ENCODE results near the gene ZBTB38. TPM values are rescaled to one million over a fixed set of nuclear protein-coding genes. Genes with fewer than 3 reads are reported as not detected.

ZBTB38 gene
- total RNA-seq, 1 donor from 2014 or later, result 116 TPM

DNA sequence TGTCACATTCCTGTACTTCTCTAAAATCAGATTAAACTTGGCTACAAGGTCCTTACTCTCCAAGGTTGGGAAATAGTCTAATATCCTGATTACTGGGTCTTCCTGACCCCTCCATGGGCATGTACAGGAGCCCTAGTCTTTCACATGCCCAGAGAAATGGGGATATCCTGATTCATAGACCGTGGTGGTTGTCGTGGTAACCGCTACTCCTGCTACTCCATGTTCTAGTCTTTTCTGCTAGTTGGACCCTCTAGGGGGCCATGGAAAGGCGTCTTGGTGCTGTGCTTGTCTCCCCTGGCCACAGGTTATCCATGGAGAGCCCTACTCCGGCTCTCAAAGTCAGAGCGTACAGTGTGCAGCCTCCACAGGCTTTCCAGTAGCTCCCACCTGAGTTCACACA is 13.1 kb upstream of the ZBTB38 start:
- Histone ChIP-seq H3K9me3 (replicated peaks) (no peaks in the 10 kb centered on the region), H3K27me3 (ENCODE audit: low read depth) (no peaks in the 10 kb centered on the region), H3K4me3 (no peak overlapping the region), H3K36me3 (no peaks in the 10 kb centered on the region), H3K4me1 (no peaks in the 10 kb centered on the region), H3K27ac (replicated peaks) (no peak overlapping the region)
- TF ChIP-seq, protein P1, sequence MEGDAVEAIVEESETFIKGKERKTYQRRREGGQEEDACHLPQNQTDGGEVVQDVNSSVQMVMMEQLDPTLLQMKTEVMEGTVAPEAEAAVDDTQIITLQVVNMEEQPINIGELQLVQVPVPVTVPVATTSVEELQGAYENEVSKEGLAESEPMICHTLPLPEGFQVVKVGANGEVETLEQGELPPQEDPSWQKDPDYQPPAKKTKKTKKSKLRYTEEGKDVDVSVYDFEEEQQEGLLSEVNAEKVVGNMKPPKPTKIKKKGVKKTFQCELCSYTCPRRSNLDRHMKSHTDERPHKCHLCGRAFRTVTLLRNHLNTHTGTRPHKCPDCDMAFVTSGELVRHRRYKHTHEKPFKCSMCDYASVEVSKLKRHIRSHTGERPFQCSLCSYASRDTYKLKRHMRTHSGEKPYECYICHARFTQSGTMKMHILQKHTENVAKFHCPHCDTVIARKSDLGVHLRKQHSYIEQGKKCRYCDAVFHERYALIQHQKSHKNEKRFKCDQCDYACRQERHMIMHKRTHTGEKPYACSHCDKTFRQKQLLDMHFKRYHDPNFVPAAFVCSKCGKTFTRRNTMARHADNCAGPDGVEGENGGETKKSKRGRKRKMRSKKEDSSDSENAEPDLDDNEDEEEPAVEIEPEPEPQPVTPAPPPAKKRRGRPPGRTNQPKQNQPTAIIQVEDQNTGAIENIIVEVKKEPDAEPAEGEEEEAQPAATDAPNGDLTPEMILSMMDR (IDR thresholded peaks at IDR 0.05; ENCODE audit: borderline replicate concordance), result no peak
- DNase-seq, result no peak
- intact Hi-C loops (cut with micrococcal nuclease), result no loop called here

DNA sequence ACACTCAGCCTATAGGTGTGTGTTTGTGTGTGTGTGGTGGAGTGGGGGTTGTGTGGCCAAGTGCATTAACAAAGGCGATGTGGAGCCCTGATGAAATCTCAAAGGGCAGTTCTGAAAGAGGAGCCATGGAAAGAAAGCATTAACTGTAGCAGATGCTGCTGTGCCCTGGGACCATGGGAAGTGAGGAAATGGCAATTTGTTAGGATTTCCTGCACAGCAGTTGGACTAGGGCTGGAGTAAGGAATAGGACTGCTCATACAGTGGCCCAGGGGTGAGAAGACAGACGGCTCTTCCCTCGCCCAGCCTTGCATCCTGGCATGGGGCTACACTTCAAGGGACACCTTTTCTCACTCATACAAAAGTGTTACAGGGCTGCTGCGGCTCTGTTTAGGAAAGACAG is 12.3 kb upstream of the ZBTB38 start:
- H3K36me3 ChIP-seq, result no peaks in the 10 kb centered on the region
- no peak overlapping the region for H3K27ac ChIP-seq (replicated peaks)
- peaks cover 1% of the 10 kb centered on the region for H3K4me1 ChIP-seq
- no peaks in the 10 kb centered on the region for H3K9me3 ChIP-seq (replicated peaks)
- intact Hi-C loops (cut with micrococcal nuclease), result no loop called here
- no peak for DNase-seq
- no peaks in the 10 kb centered on the region for H3K27me3 ChIP-seq (ENCODE audit: low read depth)
- H3K4me3 ChIP-seq, result no peak overlapping the region
- TF ChIP-seq, protein P1 (IDR thresholded peaks at IDR 0.05; ENCODE audit: borderline replicate concordance), result no peak

DNA sequence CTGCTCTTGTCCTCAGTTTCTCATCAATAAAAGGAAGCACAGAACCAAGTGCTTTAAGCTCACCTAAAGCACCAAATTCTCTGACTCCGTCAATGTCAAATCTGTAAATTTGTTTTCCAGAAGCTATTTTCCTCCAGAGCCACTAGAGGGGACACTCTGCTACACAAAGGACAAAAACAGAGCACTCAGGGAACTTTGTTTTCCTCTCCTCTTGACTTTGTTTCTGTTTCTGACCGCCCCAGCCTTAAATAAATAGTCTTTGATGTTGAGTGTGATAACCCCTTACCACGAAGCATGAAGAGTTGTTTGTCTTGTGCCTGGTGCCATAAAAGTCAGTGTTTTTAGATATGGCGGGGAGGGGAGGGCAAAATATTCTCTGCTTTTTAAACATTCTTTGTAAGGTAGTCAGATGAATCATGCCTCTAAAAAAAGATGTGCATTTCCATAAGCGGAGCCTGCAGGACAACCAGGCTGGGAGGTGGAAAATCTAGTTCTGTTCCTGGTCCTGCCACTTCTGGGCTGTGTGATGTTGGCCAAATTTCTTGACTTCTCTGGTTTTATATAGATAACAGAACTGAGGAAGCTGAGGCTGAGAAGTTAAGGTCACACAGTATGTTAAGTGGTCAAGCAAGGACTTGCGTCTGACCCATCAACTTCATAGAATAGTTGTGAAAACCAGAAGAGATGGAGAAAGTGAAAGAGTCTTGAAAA is 7.3 kb upstream of the ZBTB38 start:
- H3K27me3 ChIP-seq (ENCODE audit: low read depth), result no peaks in the 10 kb centered on the region
- H3K4me3 ChIP-seq, result peak overlapping the region; percentile 39
- H3K9me3 ChIP-seq (replicated peaks), result peaks cover 13% of the 10 kb centered on the region
- no peaks in the 10 kb centered on the region for H3K36me3 ChIP-seq
- DNase-seq, result no peak
- peaks cover 9% of the 10 kb centered on the region for H3K4me1 ChIP-seq
- TF ChIP-seq, protein P1 (IDR thresholded peaks at IDR 0.05; ENCODE audit: borderline replicate concordance), result peak; percentile 88
- H3K27ac ChIP-seq (replicated peaks), result peak overlapping the region; percentile 54
- intact Hi-C loops (cut with micrococcal nuclease), result loop anchor here (2.0 kb wide), 1 partner anchor 92 kb away; no protein-coding TSS in a partner anchor

DNA sequence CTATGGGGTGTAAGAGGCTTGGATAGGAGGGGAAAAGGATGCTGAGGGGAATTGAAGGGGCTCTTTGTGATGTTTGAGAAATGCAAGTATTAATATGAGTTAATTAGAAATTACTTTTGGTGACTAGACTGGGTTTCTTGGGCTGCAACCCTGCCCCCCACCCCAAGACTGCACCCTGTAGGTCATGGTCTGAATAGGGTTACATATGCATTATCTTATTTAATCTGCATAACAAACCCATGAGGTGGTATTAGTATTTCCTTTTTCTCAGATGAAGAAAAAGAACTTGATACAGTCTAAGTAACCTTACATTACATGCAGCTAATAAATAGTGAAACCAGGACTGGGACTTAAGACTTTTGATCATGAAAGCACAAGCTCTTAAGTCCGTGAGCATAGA is 5.6 kb upstream of the ZBTB38 start:
- H3K27ac ChIP-seq (replicated peaks), result no peak overlapping the region
- TF ChIP-seq, protein P1 (IDR thresholded peaks at IDR 0.05; ENCODE audit: borderline replicate concordance), result no peak

DNA sequence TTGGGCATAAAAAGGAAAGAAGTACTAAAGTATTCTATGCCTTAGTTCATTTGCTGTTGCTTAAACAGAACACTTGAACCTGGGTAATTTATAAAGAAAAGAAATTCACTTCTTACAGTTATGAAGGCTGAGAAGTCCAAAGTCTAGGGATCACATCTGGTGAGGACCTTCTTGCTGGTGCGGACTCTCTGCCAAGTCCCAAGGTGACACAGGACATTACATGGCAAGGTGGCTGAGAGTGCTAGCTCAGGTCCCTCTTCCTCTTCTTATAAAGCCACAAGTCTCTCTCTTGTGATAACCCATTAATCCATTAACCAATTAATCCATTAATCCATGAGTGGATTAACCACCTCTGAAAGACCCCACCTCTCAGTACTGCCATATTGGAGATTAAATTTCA is 3.1 kb upstream of the ZBTB38 start:
- Histone ChIP-seq H3K4me1 (peaks cover 51% of the 10 kb centered on the region), H3K4me3 (no peak overlapping the region), H3K36me3 (no peaks in the 10 kb centered on the region), H3K27ac (replicated peaks) (no peak overlapping the region), H3K27me3 (ENCODE audit: low read depth) (no peaks in the 10 kb centered on the region), H3K9me3 (replicated peaks) (peaks cover 13% of the 10 kb centered on the region)
- TF ChIP-seq, protein P1 (IDR thresholded peaks at IDR 0.05; ENCODE audit: borderline replicate concordance), result no peak
- no peak for DNase-seq
- intact Hi-C loops (cut with micrococcal nuclease), result no loop called here

More for the DNA sequence above, 5.6 kb upstream of the ZBTB38 start:
- peaks cover 26% of the 10 kb centered on the region for H3K4me1 ChIP-seq
- H3K36me3 ChIP-seq, result no peaks in the 10 kb centered on the region
- intact Hi-C loops (cut with micrococcal nuclease), result no loop called here
- no peak overlapping the region for H3K4me3 ChIP-seq
- peaks cover 13% of the 10 kb centered on the region for H3K9me3 ChIP-seq (replicated peaks)
- no peaks in the 10 kb centered on the region for H3K27me3 ChIP-seq (ENCODE audit: low read depth)
- DNase-seq, result no peak

All from left ventricle myocardium inferior (tissue), 1 donor.